PFSK-1 (cell line): Measurements from ENCODE around the gene UMPS.

ENCODE experiments used
- POLR2AphosphoS5 ChIP-seq: IDR thresholded peaks from 2 replicates; pipeline ENCODE4 v1.6.1; 2012; ENCODE audit warnings: low read depth, mild to moderate bottlenecking, control low read depth, low read length, moderate library complexity
- SIN3A ChIP-seq: IDR thresholded peaks from 2 replicates; pipeline ENCODE4 v1.6.1; 2012; ENCODE audit warnings: mild to moderate bottlenecking, low read length, moderate library complexity, borderline replicate concordance; ENCODE audit not compliant: insufficient read depth
- TAF1 ChIP-seq: IDR thresholded peaks from 2 replicates; pipeline ENCODE4 v1.6.1; 2012; ENCODE audit warnings: low read length, control low read depth, borderline replicate concordance; ENCODE audit not compliant: insufficient read depth

GRCh38 chr3:124700880-124701684, 29.2 kb upstream of the UMPS start:
- TF ChIP-seq POLR2AphosphoS5, result no peak
- TF ChIP-seq TAF1, result no peak
- TF ChIP-seq SIN3A, result no peak
